Thyroid gland (tissue), 4 donors: Measurements from ENCODE around the gene MGST1. TPM values are rescaled to one million over a fixed set of nuclear protein-coding genes. Genes with fewer than 3 reads are reported as not detected.
"Not testable (repeated sequence)": the region's sequence is repeated elsewhere in the genome, so short reads cannot be mapped to it uniquely, and the experiment has no call there.

Experiments used
- DNase-seq, 2 donors: peaks; one replicate each; pipeline ENCODE4 v3.0.0-alpha.2; 2019
- H3K27ac ChIP-seq, 3 donors: fragments of 200-600 bp; sonication (generic); 1 replicate in 2 of 3; 2 replicates in 1 of 3; pipeline ENCODE4 v1.5.1; 2016 to 2019; ENCODE audit warnings: mild to moderate bottlenecking in 1 of 3, moderate library complexity in 1 of 3
- H3K27me3 ChIP-seq: fragments of 200-600 bp; sonication (generic); one replicate; pipeline ENCODE4 v1.5.1; 2019
- H3K36me3 ChIP-seq, 2 donors: fragments of 200-600 bp; sonication (generic); one replicate each; pipeline ENCODE4 v1.5.1; 2016 to 2019
- H3K4me1 ChIP-seq, 2 donors: fragments of 200-600 bp; sonication (generic); one replicate each; pipeline ENCODE4 v1.5.1; 2017 to 2019
- H3K4me3 ChIP-seq, 3 donors: fragments of 200-600 bp; sonication (generic); replicated peaks in 1 of 3; 1 replicate in 2 of 3; 2 replicates in 1 of 3; pipeline ENCODE4 v1.5.1; 2016; ENCODE audit warnings: mild to moderate bottlenecking in 1 of 3
- H3K9me3 ChIP-seq: fragments of 200-600 bp; sonication (generic); one replicate; pipeline ENCODE4 v1.5.1; 2017
- POLR2A ChIP-seq, 2 donors: fragments of 450-650 bp; IDR thresholded peaks; one replicate each; pipeline ENCODE4 v1.6.1; 2017; ENCODE audit warnings: antibody characterized with exemption in 2 of 2, mild to moderate bottlenecking in 2 of 2, moderate library complexity in 1 of 2
- WGBS, 2 donors: methylation state at CpG; one replicate each; pipeline ENCODE4 v1.1.5; 2017; 5-methylcytosine and 5-hydroxymethylcytosine counted together
- intact Hi-C: fragments of 100-400 bp; cut with DNase I; formaldehyde crosslinking; loops from one replicate; pipeline ENCODE4 v1.15.1; 2023
- total RNA-seq, 4 donors: library from RNA; depleted of rRNA; stranded (reverse); fragments of >200 nt; gene quantifications; one replicate each; pipeline ENCODE4 v1.2.3, GENCODE V29; 2016
- TF ChIP-seq, protein P1 (sequence below), 6 experiments: fragments of 200-600 bp in 3 of 6; fragments of 450-650 bp in 3 of 6; sonication (generic) in 3 of 6; IDR thresholded peaks; one replicate each; pipeline ENCODE4 v1.5.1; 2016 to 2019; ENCODE audit warnings: antibody characterized with exemption in 6 of 6, mild to moderate bottlenecking in 2 of 6, inconsistent platforms in 1 of 6, moderate library complexity in 1 of 6

The MGST1 gene
- total RNA-seq, 4 donors from 2014 or later, result 454 to 666 (median 594) TPM

DNA sequence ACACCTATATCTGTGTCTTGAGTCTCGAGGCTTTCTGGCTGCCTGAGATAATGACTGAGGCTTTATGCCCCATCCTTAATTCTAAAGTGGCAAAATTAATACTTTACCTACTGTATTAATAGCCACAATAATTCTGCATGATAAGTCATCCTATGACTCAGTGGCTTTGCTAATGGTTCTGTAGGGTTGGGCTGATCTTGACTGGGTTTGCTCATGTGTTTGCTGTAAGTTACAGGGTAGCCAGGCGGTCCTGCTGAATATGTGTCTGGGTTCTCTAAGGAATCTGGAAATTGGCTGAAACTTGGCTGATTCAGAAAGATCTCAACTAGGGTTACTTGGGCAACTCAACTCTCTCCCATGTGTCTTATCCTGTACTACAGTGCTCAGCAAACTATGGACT is 21.7 kb downstream of the MGST1 start:
- H3K4me1 ChIP-seq, result no peaks in the 10 kb centered on the region
- intact Hi-C loops, result loop anchor here (10.0 kb wide), 1 partner anchor 204 kb away; no protein-coding TSS in a partner anchor
- H3K36me3 ChIP-seq, result no peaks in the 10 kb centered on the region
- no peak overlapping the region for H3K27ac ChIP-seq
- 91 to 94% methylated on average over 2 of the region's 2 CpGs for WGBS, 2 donors
- H3K4me3 ChIP-seq, result no peak overlapping the region
- no peaks in the 10 kb centered on the region for H3K9me3 ChIP-seq
- TF ChIP-seq, protein P1, sequence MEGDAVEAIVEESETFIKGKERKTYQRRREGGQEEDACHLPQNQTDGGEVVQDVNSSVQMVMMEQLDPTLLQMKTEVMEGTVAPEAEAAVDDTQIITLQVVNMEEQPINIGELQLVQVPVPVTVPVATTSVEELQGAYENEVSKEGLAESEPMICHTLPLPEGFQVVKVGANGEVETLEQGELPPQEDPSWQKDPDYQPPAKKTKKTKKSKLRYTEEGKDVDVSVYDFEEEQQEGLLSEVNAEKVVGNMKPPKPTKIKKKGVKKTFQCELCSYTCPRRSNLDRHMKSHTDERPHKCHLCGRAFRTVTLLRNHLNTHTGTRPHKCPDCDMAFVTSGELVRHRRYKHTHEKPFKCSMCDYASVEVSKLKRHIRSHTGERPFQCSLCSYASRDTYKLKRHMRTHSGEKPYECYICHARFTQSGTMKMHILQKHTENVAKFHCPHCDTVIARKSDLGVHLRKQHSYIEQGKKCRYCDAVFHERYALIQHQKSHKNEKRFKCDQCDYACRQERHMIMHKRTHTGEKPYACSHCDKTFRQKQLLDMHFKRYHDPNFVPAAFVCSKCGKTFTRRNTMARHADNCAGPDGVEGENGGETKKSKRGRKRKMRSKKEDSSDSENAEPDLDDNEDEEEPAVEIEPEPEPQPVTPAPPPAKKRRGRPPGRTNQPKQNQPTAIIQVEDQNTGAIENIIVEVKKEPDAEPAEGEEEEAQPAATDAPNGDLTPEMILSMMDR (IDR thresholded peaks at IDR 0.05), result no peak
- no peak for TF ChIP-seq POLR2A (IDR thresholded peaks at IDR 0.05)
- no peaks in the 10 kb centered on the region for H3K27me3 ChIP-seq
- DNase-seq, result no peak

DNA sequence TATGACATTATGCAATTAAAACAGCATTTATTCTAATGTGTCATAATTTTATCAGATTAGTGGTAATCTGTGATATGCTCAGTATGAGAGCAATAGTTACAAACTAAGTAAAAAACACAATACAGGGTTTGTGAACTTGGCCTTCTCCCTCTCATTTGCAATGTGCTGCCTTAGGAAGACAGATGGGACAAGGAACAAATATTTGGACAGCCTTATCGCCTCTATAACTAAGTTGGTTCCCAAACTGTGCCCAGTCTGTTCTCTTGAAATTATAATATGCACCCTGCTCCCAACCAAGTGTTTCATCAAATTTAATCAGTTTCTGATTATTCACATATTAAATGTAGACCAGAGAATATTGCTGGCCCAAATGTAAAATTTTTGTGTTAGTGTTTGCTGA is 22.7 kb downstream of the MGST1 start:
- no peaks in the 10 kb centered on the region for H3K9me3 ChIP-seq
- TF ChIP-seq POLR2A (IDR thresholded peaks at IDR 0.05), result no peak
- TF ChIP-seq, protein P1 (IDR thresholded peaks at IDR 0.05), result no peak
- no peak overlapping the region for H3K27ac ChIP-seq
- no peak for DNase-seq
- no peaks in the 10 kb centered on the region for H3K4me1 ChIP-seq
- no peaks in the 10 kb centered on the region for H3K27me3 ChIP-seq
- H3K36me3 ChIP-seq, result no peaks in the 10 kb centered on the region
- H3K4me3 ChIP-seq, result no peak overlapping the region
- 90 to 93% methylated on average over 1 of the region's 1 CpG for WGBS, 2 donors
- intact Hi-C loops, result no loop called here

DNA sequence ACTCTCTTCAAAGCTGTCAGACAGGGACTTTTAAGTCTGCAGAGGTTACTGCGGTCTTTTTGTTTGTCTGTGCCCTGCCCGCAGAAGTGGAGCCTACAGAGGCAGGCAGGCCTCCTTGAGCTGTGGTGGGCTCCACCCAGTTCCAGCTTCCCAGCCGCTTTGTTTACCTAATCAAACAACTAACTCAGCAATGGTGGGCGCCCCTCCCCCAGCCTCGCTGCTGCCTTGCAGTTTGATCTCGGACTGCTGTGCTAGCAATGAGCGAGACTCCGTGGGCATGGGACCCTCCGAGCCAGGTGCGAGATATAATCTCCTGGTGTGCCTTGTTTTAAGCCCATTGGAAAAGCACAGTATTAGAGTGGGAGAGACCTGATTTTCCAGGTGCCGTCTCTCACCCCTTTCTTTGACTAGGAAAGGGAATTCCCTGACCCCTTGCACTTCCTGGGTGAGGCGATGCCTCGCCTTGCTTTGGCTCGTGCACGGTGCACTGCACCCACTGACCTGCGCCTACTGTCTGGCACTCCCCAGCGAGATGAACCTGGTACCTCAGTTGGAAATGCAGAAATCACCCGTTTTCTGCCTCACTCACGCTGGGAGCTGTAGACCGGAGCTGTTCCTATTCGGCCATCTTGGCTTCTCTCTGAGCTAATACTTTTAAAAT is 35.3 kb downstream of the MGST1 start:
- H3K4me1 ChIP-seq, H3K36me3 ChIP-seq, H3K9me3 ChIP-seq, DNase-seq, H3K27me3 ChIP-seq, H3K4me3 ChIP-seq, intact Hi-C loops, H3K27ac ChIP-seq: not testable (repeated sequence)
- WGBS, 2 donors, result 91 to 92% methylated on average over 17 to 19 of the region's 21 CpGs

DNA sequence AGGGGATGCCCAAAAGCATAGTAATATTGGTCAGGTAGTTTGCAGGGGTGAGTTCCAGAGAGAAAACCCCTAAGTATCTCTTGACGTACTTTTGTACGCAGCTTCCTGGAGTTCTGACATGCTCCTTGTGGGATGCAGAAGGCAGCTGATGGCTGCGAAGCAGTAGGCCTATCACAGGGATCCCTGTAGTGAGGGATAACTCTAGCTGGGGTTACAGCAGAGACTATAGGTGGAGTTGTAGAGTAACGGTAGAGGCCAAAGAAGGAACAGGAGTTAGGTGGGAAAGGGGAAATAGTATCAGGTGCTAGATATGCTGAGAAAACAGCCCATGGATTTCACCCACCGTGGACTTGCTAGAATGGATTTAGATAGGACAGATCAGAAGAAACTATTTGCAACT is 37.3 kb downstream of the MGST1 start:
- DNase-seq, result no peak
- Histone ChIP-seq H3K36me3 (no peaks in the 10 kb centered on the region), H3K4me1 (peaks cover 0 to 4% of the 10 kb centered on the region in 2 donors), H3K27ac (no peak overlapping the region), H3K4me3 (no peak overlapping the region), H3K9me3 (no peaks in the 10 kb centered on the region), H3K27me3 (no peaks in the 10 kb centered on the region)
- intact Hi-C loops, result no loop called here
- no peak for TF ChIP-seq POLR2A (IDR thresholded peaks at IDR 0.05)
- TF ChIP-seq, protein P1 (IDR thresholded peaks at IDR 0.05), result no peak
- WGBS, 2 donors, result 88 to 89% methylated on average over 5 of the region's 5 CpGs

DNA sequence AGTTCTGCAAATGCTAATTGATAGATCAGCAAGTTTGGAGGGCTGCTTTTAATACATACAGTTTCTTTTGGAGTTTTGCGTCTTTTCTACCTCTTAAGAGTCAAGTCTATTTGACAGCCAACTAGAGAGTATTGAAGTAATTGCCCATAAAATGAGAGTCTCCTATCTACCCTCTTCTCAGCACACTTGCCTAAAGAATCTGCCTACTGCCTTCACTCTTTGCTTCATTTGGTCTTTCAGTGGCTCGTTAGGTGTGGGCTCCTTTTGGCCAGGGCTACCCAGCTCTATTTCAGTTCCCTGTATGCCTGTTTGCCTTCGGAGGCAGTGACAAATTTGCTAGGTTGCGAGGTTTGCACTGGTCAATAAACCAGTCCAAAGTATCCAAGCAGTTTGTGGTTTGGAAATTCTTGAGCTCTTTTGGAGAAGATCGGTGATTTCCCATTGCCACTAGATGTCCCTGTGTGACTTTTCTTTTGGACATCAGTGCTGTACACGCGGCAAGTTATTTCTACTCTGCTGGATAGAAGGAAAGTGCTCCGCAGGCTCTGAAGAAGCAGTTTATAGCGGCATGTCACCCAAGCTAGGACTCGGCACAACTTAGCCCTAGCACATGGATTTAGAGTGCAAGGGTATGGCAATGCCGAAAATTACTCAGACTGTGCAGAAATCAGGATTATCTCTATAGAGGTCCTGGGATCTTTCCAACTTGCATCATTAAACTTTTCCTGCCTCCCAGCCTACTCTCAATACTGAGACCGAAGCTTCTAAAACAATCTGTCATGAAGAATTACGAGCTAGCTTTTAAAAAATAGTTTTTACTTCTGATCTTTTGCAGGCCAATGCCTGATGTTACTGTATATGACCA is 38.6 kb downstream of the MGST1 start:
- WGBS, 2 donors, result 16 to 21% methylated on average over 13 of the region's 13 CpGs
- H3K27me3 ChIP-seq, result no peaks in the 10 kb centered on the region
- intact Hi-C loops, result no loop called here
- H3K27ac ChIP-seq, result peak overlapping the region in 2 of 3 donors; percentile 38 to 80
- peaks cover 0 to 4% of the 10 kb centered on the region in 2 donors for H3K4me1 ChIP-seq
- peak in 1 of 2 donors; percentile 37 for TF ChIP-seq POLR2A (IDR thresholded peaks at IDR 0.05)
- TF ChIP-seq, protein P1 (IDR thresholded peaks at IDR 0.05), result peak in 5 of 6 experiments; percentile 47 to 83 (median 63)
- H3K4me3 ChIP-seq, result no peak overlapping the region
- DNase-seq, result peak; percentile 51 to 52
- H3K36me3 ChIP-seq, result no peaks in the 10 kb centered on the region
- no peaks in the 10 kb centered on the region for H3K9me3 ChIP-seq
